ENCODE results near the gene SRMS.

Gene SRMS

DNA sequence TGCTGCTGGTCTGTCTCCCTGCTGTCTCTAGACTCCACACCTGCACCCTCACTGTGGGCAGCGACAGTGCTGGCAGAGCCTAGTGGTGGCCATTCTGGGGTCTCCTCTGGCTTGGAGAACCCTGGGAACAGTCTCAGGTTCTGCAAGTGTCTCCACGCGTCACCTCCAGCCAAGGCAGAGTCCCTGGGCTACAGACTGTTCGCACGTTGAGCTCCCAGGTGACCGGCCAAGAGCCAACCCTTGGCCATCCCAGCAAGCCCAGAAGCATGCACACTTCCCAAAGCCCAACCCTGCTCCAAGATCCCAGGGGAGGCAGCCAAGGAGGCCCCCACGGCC, 53.5 kb downstream of the SRMS start:
- H3K4me1 ChIP-seq (ENCODE audit: control insufficient read depth, insufficient read depth, low read length): peaks cover 19% of the 10 kb centered on the region
- H3K36me3 ChIP-seq (ENCODE audit: control insufficient read depth, insufficient read depth, low read length): no peaks in the 10 kb centered on the region; the same call in 1 of the 2 replicates
- no peak overlapping the region for H3K9ac ChIP-seq (ENCODE audit: low read length)
- no peak overlapping the region for H3K4me3 ChIP-seq (ENCODE audit: low read depth, low read length)
- H3K9me3 ChIP-seq (ENCODE audit: control insufficient read depth, insufficient read depth, low read depth, low read length): no peaks in the 10 kb centered on the region
- H3K27me3 ChIP-seq (ENCODE audit: control insufficient read depth, insufficient read depth, low read length): peaks cover 75% of the 10 kb centered on the region
- H3K27ac ChIP-seq (ENCODE audit: low read depth, low read length): no peak overlapping the region

DNA sequence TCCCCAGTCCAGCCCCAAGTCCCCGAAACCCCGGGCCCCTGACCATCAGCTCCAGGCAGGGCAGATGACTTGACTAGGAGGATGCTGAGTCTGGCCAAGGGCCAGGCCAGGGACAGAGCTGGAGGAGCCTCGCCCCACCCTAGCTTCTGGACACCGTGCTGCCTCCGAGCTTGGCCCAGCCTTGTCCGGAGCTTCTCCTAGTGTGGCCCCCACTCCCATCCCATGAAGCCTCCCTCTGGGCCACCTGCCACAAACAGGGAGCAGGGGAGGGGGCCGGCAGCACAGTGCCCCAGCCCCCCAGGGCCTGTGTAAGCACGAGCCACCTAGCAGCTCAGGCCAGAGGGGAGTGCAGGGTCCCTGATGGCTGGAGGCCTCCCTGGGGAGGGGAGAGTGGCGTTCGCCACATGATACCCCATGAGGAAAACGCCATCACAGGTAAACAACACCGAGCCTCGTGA, 54.0 kb downstream of the SRMS start:
- no peak overlapping the region for H3K9ac ChIP-seq (ENCODE audit: low read length)
- H3K27ac ChIP-seq (ENCODE audit: low read depth, low read length): no peak overlapping the region
- H3K27me3 ChIP-seq (ENCODE audit: control insufficient read depth, insufficient read depth, low read length): peaks cover 79% of the 10 kb centered on the region
- H3K9me3 ChIP-seq (ENCODE audit: control insufficient read depth, insufficient read depth, low read depth, low read length): no peaks in the 10 kb centered on the region
- H3K4me3 ChIP-seq (ENCODE audit: low read depth, low read length): no peak overlapping the region
- no peaks in the 10 kb centered on the region; the same call in 1 of the 2 replicates for H3K36me3 ChIP-seq (ENCODE audit: control insufficient read depth, insufficient read depth, low read length)
- H3K4me1 ChIP-seq (ENCODE audit: control insufficient read depth, insufficient read depth, low read length): peaks cover 23% of the 10 kb centered on the region

- Histone ChIP-seq H3K27me3 (ENCODE audit: control insufficient read depth, insufficient read depth, low read length) (peaks cover 76% of the 10 kb centered on the region), H3K36me3 (ENCODE audit: control insufficient read depth, insufficient read depth, low read length) (no peaks in the 10 kb centered on the region; the same call in 1 of the 2 replicates)
Measured at GRCh38 chr20:63492982-63493381, 54.6 kb downstream of the SRMS start.

DNA sequence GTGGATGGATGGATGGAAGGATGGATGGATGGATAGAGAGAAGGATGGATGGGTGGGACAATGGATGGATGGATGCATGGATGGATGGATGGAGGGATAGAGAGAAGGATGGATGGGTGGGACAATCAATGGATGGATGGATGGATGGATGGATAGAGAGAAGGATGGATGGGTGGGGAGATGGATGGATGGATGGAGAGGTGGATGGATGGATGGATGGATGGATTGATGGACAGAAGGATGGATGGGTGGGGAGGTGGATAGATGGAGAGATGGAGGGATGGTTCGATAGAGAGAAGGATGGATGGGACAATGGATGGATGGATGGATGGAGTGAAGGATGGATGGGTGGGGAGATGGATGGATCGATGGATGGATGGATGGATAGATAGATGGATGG, 55.0 kb downstream of the SRMS start:
- H3K9me3 ChIP-seq (ENCODE audit: control insufficient read depth, insufficient read depth, low read depth, low read length): no peaks in the 10 kb centered on the region
- peaks cover 17% of the 10 kb centered on the region for H3K4me1 ChIP-seq (ENCODE audit: control insufficient read depth, insufficient read depth, low read length)
- no peaks in the 10 kb centered on the region; the same call in 1 of the 2 replicates for H3K36me3 ChIP-seq (ENCODE audit: control insufficient read depth, insufficient read depth, low read length)
- H3K27ac ChIP-seq (ENCODE audit: low read depth, low read length): no peak overlapping the region
- no peak overlapping the region for H3K9ac ChIP-seq (ENCODE audit: low read length)
- no peak overlapping the region for H3K4me3 ChIP-seq (ENCODE audit: low read depth, low read length)
- peaks cover 76% of the 10 kb centered on the region for H3K27me3 ChIP-seq (ENCODE audit: control insufficient read depth, insufficient read depth, low read length)

More at GRCh38 chr20:63492982-63493381, 54.6 kb downstream of the SRMS start:
- no peak overlapping the region for H3K9ac ChIP-seq (ENCODE audit: low read length)
- peaks cover 22% of the 10 kb centered on the region for H3K4me1 ChIP-seq (ENCODE audit: control insufficient read depth, insufficient read depth, low read length)
- H3K27ac ChIP-seq (ENCODE audit: low read depth, low read length): no peak overlapping the region
- H3K4me3 ChIP-seq (ENCODE audit: low read depth, low read length): no peak overlapping the region
- no peaks in the 10 kb centered on the region for H3K9me3 ChIP-seq (ENCODE audit: control insufficient read depth, insufficient read depth, low read depth, low read length)

- H3K36me3 ChIP-seq (ENCODE audit: control insufficient read depth, insufficient read depth, low read length): no peaks in the 10 kb centered on the region; the same call in 1 of the 2 replicates
Measured at GRCh38 chr20:63491635-63492230, 55.8 kb downstream of the SRMS start.

GRCh38 chr20:63491078-63491477, 56.5 kb downstream of the SRMS start:
- Histone ChIP-seq H3K27ac (ENCODE audit: low read depth, low read length) (no peak overlapping the region), H3K27me3 (ENCODE audit: control insufficient read depth, insufficient read depth, low read length) (peaks cover 71% of the 10 kb centered on the region), H3K9me3 (ENCODE audit: control insufficient read depth, insufficient read depth, low read depth, low read length) (no peaks in the 10 kb centered on the region; the same call in 1 of the 2 replicates), H3K4me1 (ENCODE audit: control insufficient read depth, insufficient read depth, low read length) (peaks cover 6% of the 10 kb centered on the region), H3K9ac (ENCODE audit: low read length) (no peak overlapping the region), H3K36me3 (ENCODE audit: control insufficient read depth, insufficient read depth, low read length) (no peaks in the 10 kb centered on the region; the same call in 1 of the 2 replicates), H3K4me3 (ENCODE audit: low read depth, low read length) (no peak overlapping the region)

More at GRCh38 chr20:63491635-63492230, 55.8 kb downstream of the SRMS start:
- H3K9me3 ChIP-seq (ENCODE audit: control insufficient read depth, insufficient read depth, low read depth, low read length): no peaks in the 10 kb centered on the region
- H3K9ac ChIP-seq (ENCODE audit: low read length): no peak overlapping the region
- peaks cover 12% of the 10 kb centered on the region for H3K4me1 ChIP-seq (ENCODE audit: control insufficient read depth, insufficient read depth, low read length)
- H3K27ac ChIP-seq (ENCODE audit: low read depth, low read length): no peak overlapping the region
- peaks cover 74% of the 10 kb centered on the region for H3K27me3 ChIP-seq (ENCODE audit: control insufficient read depth, insufficient read depth, low read length)
- H3K4me3 ChIP-seq (ENCODE audit: low read depth, low read length): no peak overlapping the region
